ENCODE results near the gene TMEM270. TPM values are rescaled to one million over a fixed set of nuclear protein-coding genes. Genes with fewer than 3 reads are reported as not detected.

Gene TMEM270
- not detected in 2 replicates for polyA plus RNA-seq

GRCh38 chr7:73860859-73861258 lies at the start of gene TMEM270:
TMEM270 (plus strand) TSS chr7:73861159; CDS start chr7:73861195, 36 bp downstream.

DNA sequence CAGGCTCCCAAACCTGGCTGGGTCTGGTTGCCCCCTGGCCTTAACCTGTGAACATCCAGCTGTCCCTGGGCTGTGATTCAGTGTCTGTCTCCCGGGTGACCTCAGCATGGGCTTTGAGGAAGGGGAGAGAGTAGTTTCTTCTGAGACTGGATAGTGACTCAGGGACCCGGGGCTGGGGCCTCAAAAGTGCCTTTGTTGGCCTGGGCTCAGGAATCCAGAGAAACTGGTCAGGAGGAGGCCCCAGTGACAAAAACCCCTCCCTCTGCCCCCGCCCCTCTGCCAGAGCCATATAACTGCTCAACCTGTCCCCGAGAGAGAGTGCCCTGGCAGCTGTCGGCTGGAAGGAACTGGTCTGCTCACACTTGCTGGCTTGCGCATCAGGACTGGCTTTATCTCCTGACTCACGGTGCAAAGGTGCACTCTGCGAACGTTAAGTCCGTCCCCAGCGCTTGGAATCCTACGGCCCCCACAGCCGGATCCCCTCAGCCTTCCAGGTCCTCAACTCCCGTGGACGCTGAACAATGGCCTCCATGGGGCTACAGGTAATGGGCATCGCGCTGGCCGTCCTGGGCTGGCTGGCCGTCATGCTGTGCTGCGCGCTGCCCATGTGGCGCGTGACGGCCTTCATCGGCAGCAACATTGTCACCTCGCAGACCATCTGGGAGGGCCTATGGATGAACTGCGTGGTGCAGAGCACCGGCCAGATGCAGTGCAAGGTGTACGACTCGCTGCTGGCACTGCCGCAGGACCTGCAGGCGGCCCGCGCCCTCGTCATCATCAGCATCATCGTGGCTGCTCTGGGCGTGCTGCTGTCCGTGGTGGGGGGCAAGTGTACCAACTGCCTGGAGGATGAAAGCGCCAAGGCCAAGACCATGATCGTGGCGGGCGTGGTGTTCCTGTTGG lies 30.0 kb upstream of the TMEM270 start, which contains the start of gene CLDN4:
Gene CLDN4, plus strand, starts transcription at position 316 of the 903 bp plus-strand sequence. Its CDS starts 206 bp downstream, at position 522.

GRCh38 chr7:73842067-73842976 lies 18.6 kb upstream of the TMEM270 start, which contains the start of gene METTL27:
METTL27 (minus strand) TSS chr7:73842516; CDS start chr7:73842140, 376 bp downstream.

Other genes with a start within 250 kb of the TMEM270 start
- gene MLXIPL, start 236.6 kb upstream of the TMEM270 start, polyA plus RNA-seq, result 1.4 TPM in 1 of 2 replicates, not detected in the other
- gene VPS37D, start 193.3 kb upstream of the TMEM270 start, polyA plus RNA-seq, result not detected in 2 replicates
- gene DNAJC30, start 177.7 kb upstream of the TMEM270 start, polyA plus RNA-seq, result 1.9 and 2.0 TPM in 2 replicates
- gene BUD23, start 177.6 kb upstream of the TMEM270 start, polyA plus RNA-seq, result 60.8 and 63.6 TPM in 2 replicates
- gene STX1A, start 141.5 kb upstream of the TMEM270 start, polyA plus RNA-seq, result 0.49 and 21.7 TPM in 2 replicates
- 3.1 and 6.1 TPM in 2 replicates for gene ABHD11, start 122.4 kb upstream of the TMEM270 start, polyA plus RNA-seq
- not detected in 2 replicates for gene CLDN3, start 90.9 kb upstream of the TMEM270 start, polyA plus RNA-seq
- not detected in 2 replicates for gene CLDN4, start 30.2 kb upstream of the TMEM270 start, polyA plus RNA-seq
- 1.1 TPM in 1 of 2 replicates, not detected in the other for gene METTL27, start 18.6 kb upstream of the TMEM270 start, polyA plus RNA-seq
- not detected in 2 replicates for gene ELN, start 167.0 kb downstream of the TMEM270 start, polyA plus RNA-seq
- 0.17 and 0.46 TPM in 2 replicates for gene LIMK1, start 222.6 kb downstream of the TMEM270 start, polyA plus RNA-seq

Data from Purkinje cell (primary cell).